HepG2 (cell line): Measurements from ENCODE around the gene CDC25C. TPM values are rescaled to one million over a fixed set of nuclear protein-coding genes. Genes with fewer than 3 reads are reported as not detected.

Experiments
- ATAC-seq: fragments of 200-7000 bp; cut with Tn5 transposase; 3 replicates; pipeline ENCODE4 v1.9.1; 2020; ENCODE audit warnings: mild to moderate bottlenecking, moderate library complexity
- BruUV-seq: library from RNA; stranded (reverse); fragments of 400-500 nt; replicated peaks from 2 replicates; lab custom pipeline; 2021; lab: Mats Ljungman, UMichigan
- CTCF ChIA-PET: fragments of 300-600 bp; formaldehyde crosslinking; extraction: SDS; loops from one replicate; lab custom pipeline; 2021; ENCODE audit warnings: low total read pairs, inconsistent platforms, low intra/inter-chr PET ratio; lab: Yijun Ruan, JAX
- POLR2A ChIA-PET: fragments of 350-600 bp; sonication (Branson Sonifier 250); formaldehyde crosslinking; loops from one replicate; lab custom pipeline; 2020; ENCODE audit warnings: antibody characterized with exemption, inconsistent platforms; lab: Yijun Ruan, JAX
- DNase-seq: peaks from one replicate; pipeline ENCODE4 v3.0.0-alpha.2; 2015; ENCODE audit warnings: low spot score
- FAIRE-seq: peaks from 3 replicates; lab custom pipeline; 2011; peaks lifted over from hg19 to GRCh38; lab: Jason Lieb, UNC
- H2AFZ ChIP-seq: one replicate; pipeline ENCODE4 v1.6.1; 2011; ENCODE audit warnings: low read length, inconsistent platforms
- H3K27ac ChIP-seq: fragments of 300-600 bp; 3 replicates; pipeline ENCODE4 v1.8.0; 2011; ENCODE audit warnings: mixed run types, mild to moderate bottlenecking, mixed read lengths, low read length, inconsistent platforms; ENCODE audit not compliant: insufficient read depth; ENCODE audit errors: extremely low read length
- H3K27me3 ChIP-seq, 2 experiments: fragments of 200-600 bp in 1 of 2; 2 replicates in 1 of 2; 3 replicates in 1 of 2; pipeline versions ENCODE4 v1.6.0 to v1.8.0; 2011; ENCODE audit warnings: low read length in 2 of 2, mild to moderate bottlenecking in 2 of 2, moderate library complexity in 2 of 2, inconsistent platforms in 1 of 2; ENCODE audit not compliant: insufficient read depth in 2 of 2, control insufficient read depth in 1 of 2
- H3K36me3 ChIP-seq, 2 experiments: fragments of 200-600 bp in 1 of 2; replicated peaks in 1 of 2; 2 replicates in 1 of 2; 3 replicates in 1 of 2; pipeline versions ENCODE4 v1.5.1 to v1.8.0; 2011; ENCODE audit warnings: low read length in 2 of 2, inconsistent platforms in 1 of 2; ENCODE audit not compliant: insufficient read depth in 2 of 2, control insufficient read depth in 1 of 2
- H3K4me1 ChIP-seq: 2 replicates; pipeline ENCODE4 v1.5.1; 2012; ENCODE audit warnings: low read length, inconsistent platforms; ENCODE audit not compliant: insufficient read depth
- H3K4me2 ChIP-seq: 2 replicates; pipeline ENCODE4 v1.6.0; 2011; ENCODE audit warnings: low read depth, low read length, inconsistent platforms
- H3K4me3 ChIP-seq, 3 experiments: fragments of 200-600 bp in 1 of 3; sonication (generic), shearing (Covaris generic) in 1 of 3; replicated peaks in 1 of 3; 2 replicates each; pipeline ENCODE4 v1.5.1; 2011 to 2016; ENCODE audit warnings: low read length in 3 of 3, inconsistent platforms in 2 of 3, low read depth in 2 of 3, mild to moderate bottlenecking in 2 of 3, control low read depth in 1 of 3, mixed read lengths in 1 of 3; ENCODE audit not compliant: insufficient read depth in 1 of 3
- H3K79me2 ChIP-seq: one replicate; pipeline ENCODE4 v1.6.1; 2011; ENCODE audit warnings: low read length, inconsistent platforms; ENCODE audit not compliant: insufficient read depth
- H3K9ac ChIP-seq: 2 replicates; pipeline ENCODE4 v1.6.0; 2011; ENCODE audit warnings: mild to moderate bottlenecking, low read depth, low read length, inconsistent platforms; ENCODE audit not compliant: insufficient read depth
- H3K9me3 ChIP-seq: 2 replicates; pipeline ENCODE4 v1.5.1; 2012; ENCODE audit warnings: mild to moderate bottlenecking, low read length
- H4K20me1 ChIP-seq: 2 replicates; pipeline ENCODE4 v1.6.0; 2011; ENCODE audit warnings: inconsistent platforms, mild to moderate bottlenecking, low read length, moderate library complexity; ENCODE audit not compliant: insufficient read depth
- EP300 ChIP-seq, 3 experiments: sonication (generic) in 1 of 3; formaldehyde crosslinking in 1 of 3; IDR thresholded peaks; 2 replicates each; pipeline versions ENCODE4 v1.5.1 to v1.6.1; 2011 to 2020; ENCODE audit warnings: low read depth in 2 of 3, low read length in 2 of 3, borderline replicate concordance in 1 of 3, improper control_type of control experiment in 1 of 3, mild to moderate bottlenecking in 1 of 3, missing genetic modification reagents in 1 of 3, moderate library complexity in 1 of 3
- MTA1 ChIP-seq: sonication (generic); formaldehyde crosslinking; IDR thresholded peaks from 2 replicates; pipeline ENCODE4 v1.4.0; 2020; ENCODE audit warnings: missing genetic modification reagents, mild to moderate bottlenecking, borderline replicate concordance
- SNAPC4 ChIP-seq: sonication (generic); formaldehyde crosslinking; IDR thresholded peaks from 2 replicates; pipeline ENCODE4 v1.4.0; 2020; ENCODE audit warnings: mild to moderate bottlenecking, missing genetic modification reagents
- ZNF124 ChIP-seq: sonication (generic); formaldehyde crosslinking; IDR thresholded peaks from 2 replicates; pipeline ENCODE4 v1.4.0; 2020; ENCODE audit warnings: missing genetic modification reagents
- ZSCAN30 ChIP-seq: sonication (generic); formaldehyde crosslinking; IDR thresholded peaks from 2 replicates; pipeline ENCODE4 v1.5.0; 2020; ENCODE audit warnings: mild to moderate bottlenecking, missing genetic modification reagents
- WGBS: methylation state at CpG from one replicate; pipeline ENCODE4 v1.1.6; 2017; ENCODE audit warnings: low lambda C conversion rate; 5-methylcytosine and 5-hydroxymethylcytosine counted together
- in situ Hi-C: cut with HindIII; loops from 2 replicates; pipeline ENCODE4 v1.10.0; 2017; ENCODE audit warnings: low pct_unique_long_range_greater_than_20kb; ENCODE audit not compliant: extremely low pct_ligation_motif_present
- intact Hi-C: fragments of 100-400 bp; cut with micrococcal nuclease; formaldehyde crosslinking; loops from one replicate; pipeline ENCODE4 v1.10.0; 2022; ENCODE audit not compliant: unreplicated experiment
- polyA plus RNA-seq, 8 experiments: library from polyadenylated mRNA; depleted of rRNA in 3 of 8; stranded (reverse) in 7 of 8; unstranded in 1 of 8; fragments of >200 nt; fragmentation: Illumina TruSeq in 4 of 8; extraction: Trizol in 4 of 8; gene quantifications; 2 replicates each; pipeline versions ENCODE4 v1.2.1 to v1.2.3, GENCODE V29; 2011 to 2016; ENCODE audit warnings: low read depth in 4 of 8, missing spikeins in 1 of 8, mixed read lengths in 1 of 8; ENCODE audit not compliant: insufficient read depth in 1 of 8
- total RNA-seq, 5 experiments: library from RNA; depleted of rRNA; stranded (reverse); fragments of >200 nt; fragmentation: Illumina TruSeq; extraction: Trizol; gene quantifications; 2 replicates each; pipeline ENCODE4 v1.2.3, GENCODE V29; 2016; ENCODE audit warnings: low read depth in 1 of 5

Gene CDC25C
- total and polyA plus RNA-seq, 2 of the 13 experiments (the other 11 are each of a cell fraction or from before 2014, with no cell fraction given), result 17.7 to 27.6 TPM

GRCh38 chr5:138339464-138339863 lies 7.9 kb upstream of the CDC25C start:
- Histone ChIP-seq H3K79me2 (peaks cover 34% of the 10 kb centered on the region), H3K27ac (peak overlapping the region; percentile 99), H4K20me1 (peaks cover 4% of the 10 kb centered on the region; the same call in 1 of the 2 replicates), H2AFZ (no peak overlapping the region), H3K9me3 (no peaks in the 10 kb centered on the region), H3K36me3 (peaks cover 0 to 18% of the 10 kb centered on the region in 2 experiments; a peak in 3 of 5 replicates), H3K27me3 (no peaks in the 10 kb centered on the region; a peak in 1 of 5 replicates), H3K9ac (peak overlapping the region; percentile 99), H3K4me3 (peak overlapping the region; percentile 73 to 80 (median 78)), H3K4me2 (peak overlapping the region; percentile 97), H3K4me1 (peaks cover 46% of the 10 kb centered on the region)
- no peak for DNase-seq
- in situ Hi-C loops (no loop called here), intact Hi-C loops (loop anchor here (2.0 to 10.0 kb wide), 2 partner anchors 13 to 205 kb away; partner anchors contain the start of genes ETF1 and KDM3B)
- CTCF ChIA-PET, result interaction anchor here (2.6 kb wide), 1 partner anchor 13 kb away, joined by 14 read pairs; the partner anchor contains the start of gene KDM3B
- BruUV-seq, result no TSS peak
- POLR2A ChIA-PET, result interaction anchor here (0.8 to 6.4 kb wide), 2 partner anchors 13 to 126 kb away, joined by 3 to 111 read pairs; partner anchors contain the start of genes CDC23 and KDM3B
- WGBS, result 68% methylated on average over 2 of the region's 2 CpGs
- FAIRE-seq, result no peak
- TF ChIP-seq ZNF124 (CRISPR knock-in tag) (no peak), SNAPC4 (no peak), MTA1 (CRISPR knock-in tag) (no peak), EP300 (IDR thresholded peaks at IDR 0.05; ENCODE audit: low read depth in 2 of 2, low read length in 2 of 2) (no peak), EP300 (CRISPR knock-in tag; IDR thresholded peaks at IDR 0.05; ENCODE audit: borderline replicate concordance) (no peak), ZSCAN30 (CRISPR knock-in tag) (no peak)
- ATAC-seq, result no peak
